GM19328 (cell line): ENCODE data around the gene LNPK.
"Not testable (repeated sequence)": the region's sequence is repeated elsewhere in the genome, so short reads cannot be mapped to it uniquely, and the experiment has no call there.

ENCODE experiments used
- ATAC-seq: cut with Tn5 transposase; IDR thresholded peaks from one replicate; pipeline ENCODE4 v1.9.1; 2021; ENCODE audit warnings: mild to moderate bottlenecking, moderate library complexity; ENCODE audit not compliant: unreplicated experiment

The LNPK gene

DNA sequence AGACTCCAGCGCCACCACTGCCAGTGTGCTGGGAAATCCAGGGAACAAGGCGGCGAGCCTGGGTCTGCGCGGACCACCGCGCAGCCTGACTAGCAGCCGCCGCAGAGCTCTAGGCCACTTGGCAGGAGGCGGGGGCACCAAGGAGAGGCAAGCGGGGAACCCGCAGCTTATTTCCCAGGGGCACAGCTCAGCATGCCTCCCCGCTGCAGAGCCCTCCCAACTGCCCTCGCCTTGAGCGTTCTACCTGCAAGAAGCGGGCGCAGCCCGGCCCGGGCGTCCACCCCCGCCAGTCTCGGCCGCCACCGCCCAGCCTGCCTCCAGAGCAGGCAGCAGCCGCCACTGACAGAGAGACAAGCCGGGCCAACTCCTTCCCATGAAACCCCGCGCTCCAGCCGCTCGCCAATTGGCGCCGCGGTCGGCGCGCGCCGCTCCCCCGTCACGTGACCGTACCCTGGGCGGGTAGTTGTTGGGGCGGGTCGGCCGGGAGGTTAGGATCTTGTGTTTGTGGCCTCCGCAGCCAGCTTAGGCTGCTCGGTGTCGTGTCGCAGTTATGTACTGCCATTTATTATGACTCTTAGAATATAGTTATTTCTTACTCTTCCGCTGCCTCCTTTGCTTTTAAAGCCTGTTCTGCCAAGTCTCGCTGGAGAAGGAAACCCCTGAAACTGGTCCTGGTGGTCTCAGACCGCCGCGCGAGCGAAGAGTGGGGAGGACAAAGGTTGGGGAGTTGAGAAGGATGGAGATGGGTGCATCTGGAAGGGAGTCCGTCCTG, at the start of gene LNPK:
LNPK (minus strand) TSS at position 352 of the 772 bp plus-strand sequence. CDS start 6,683 bp downstream, outside the sequence.
- peak; percentile 93 for ATAC-seq

DNA sequence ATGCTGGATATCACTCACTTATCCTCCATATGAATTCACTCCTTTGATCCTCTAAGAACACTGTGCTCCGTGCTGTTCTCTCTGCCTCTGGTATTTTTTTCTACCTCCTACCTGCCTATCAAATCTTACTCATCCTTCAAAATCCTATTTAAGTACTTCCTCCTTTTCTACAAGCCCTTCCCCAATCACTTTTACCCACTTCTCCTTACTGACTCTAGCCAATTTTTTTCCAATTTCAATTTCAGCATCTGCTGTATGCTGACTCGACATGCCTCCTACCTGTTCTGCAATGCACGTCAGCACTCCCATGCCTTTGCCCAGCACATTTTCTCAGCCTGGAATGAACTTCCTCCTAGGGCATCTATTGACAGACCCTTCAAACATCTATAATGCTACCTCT, 37.3 kb upstream of the LNPK start:
- no peak for ATAC-seq

GRCh38 chr2:176038694-176039093, 36.6 kb upstream of the LNPK start:
- ATAC-seq, result no peak

DNA sequence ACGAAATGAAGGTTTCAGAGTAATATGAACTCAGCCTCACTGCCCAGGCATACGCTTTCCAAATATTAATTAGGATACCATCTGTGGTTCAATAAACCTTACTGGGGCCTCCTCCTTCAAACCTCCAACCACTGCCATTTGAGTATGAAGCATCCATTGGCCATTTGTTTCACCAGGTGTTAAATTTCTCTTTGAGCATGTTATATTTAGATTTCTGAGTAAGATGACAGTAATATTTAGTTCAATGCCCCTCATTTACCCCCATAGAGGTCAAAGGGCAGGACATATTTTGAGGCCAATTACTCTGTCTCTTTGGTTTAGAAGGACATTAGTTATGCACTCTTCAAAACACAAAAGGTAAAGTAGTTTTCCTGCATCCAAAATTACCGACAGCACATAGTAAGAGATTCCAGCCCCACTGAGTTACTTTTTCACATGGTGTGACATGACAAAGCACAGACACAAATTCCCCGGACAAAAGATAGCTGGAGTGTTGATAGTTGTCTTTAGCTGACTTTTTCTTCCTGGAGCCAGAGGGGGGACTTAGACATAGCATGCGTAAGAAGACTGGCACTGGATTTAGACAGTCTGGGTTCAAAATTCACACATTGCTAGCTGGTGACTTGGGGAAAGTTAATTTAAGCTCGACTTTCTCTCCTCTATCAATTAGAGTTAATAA, 33.1 kb upstream of the LNPK start:
- ATAC-seq, result no peak

DNA sequence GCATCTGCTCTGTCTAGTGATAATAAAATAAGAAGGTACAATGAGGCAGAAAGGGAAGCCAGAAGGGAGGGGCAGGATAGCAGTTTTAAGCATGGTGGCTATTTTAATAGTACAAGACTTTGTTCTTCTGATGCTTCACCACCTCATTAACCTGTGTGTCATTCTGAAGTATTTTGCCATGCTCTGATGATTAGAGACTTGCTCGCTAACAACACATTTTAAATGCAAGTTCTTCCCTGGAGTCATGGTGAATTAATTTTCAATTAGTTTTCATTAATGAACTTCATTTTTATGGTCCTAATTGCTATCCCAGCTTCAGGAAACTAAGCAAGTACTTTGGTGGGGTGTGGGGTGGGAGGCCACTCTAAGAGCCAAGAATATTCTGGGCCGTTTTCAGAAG, 25.7 kb upstream of the LNPK start:
- ATAC-seq, result no peak

DNA sequence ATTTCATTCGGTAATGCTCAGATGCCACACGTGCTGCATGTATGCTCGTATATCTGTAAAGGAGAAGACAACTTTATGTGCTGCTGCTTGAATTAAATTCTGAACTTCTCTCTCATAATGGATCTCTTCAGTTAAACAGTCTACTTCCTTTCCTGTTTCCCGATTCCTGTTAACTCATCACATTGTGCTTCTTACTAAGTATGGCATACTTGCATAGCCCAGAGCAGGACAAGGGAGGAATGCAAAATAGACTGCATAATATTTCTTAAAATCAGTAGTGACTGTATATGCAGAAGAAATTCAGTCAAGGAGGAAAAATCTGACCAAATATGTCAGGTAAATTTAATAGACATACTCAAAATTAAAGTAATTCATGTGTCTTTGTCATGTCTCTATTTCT, 23.9 kb upstream of the LNPK start:
- no peak for ATAC-seq

DNA sequence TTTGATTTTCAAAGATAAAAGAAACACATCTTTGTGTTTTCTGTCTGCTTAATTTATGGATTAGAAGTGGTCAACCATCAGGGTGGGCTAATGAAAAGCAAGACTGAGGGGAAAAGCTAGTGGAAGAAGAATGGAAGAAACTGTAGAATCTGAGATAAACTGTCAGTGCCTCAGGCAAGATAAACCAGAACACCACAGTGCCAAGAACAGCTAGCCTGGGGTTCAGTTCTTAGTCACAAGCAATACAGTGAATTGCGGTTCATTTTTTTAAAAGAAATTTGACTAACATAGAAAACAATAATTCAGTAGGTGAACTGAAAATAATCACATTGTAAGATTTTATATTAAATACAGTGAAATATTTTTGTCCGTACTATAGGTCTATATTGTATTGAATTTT, 22.0 kb upstream of the LNPK start:
- ATAC-seq, result no peak

GRCh38 chr2:176022048-176022447, 20.0 kb upstream of the LNPK start:
- no peak for ATAC-seq

DNA sequence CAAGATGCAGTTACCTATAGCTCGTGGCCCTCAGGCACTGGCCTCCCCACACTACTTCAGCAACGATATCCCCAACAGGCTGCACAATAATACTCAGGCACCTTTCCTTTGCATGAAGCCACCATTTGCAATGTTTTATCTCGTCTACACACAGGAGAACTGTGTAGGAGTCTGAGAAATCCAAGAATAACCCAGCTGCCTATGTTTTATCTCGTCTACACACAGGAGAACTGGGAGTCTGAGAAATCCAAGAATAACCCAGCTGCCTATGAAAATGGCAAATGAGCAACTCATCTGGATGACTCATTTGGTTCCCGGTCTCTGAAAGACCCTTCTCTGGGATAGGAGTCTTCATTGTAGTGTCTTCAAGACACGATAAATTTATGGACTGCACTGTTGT, 18.3 kb upstream of the LNPK start:
- no peak for ATAC-seq

DNA sequence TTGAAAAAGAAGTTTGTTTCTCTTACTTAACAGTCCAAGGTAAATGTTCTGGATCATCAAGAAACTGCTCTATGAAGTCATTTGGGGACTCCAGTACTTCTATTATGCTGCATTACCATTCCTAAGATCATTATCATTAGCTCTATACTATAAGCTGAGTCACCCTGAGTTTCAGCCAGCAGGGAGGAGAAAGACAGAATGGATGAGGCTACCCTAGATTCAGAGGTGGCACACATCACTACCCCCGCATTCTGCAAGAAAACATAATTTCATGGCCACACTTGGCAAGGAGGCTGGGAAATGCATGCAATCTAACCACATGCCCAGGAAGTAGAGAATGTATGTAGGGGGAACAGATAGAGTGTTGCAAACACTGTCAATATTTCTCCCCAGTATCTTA, 16.6 kb upstream of the LNPK start:
- ATAC-seq, result no peak

DNA sequence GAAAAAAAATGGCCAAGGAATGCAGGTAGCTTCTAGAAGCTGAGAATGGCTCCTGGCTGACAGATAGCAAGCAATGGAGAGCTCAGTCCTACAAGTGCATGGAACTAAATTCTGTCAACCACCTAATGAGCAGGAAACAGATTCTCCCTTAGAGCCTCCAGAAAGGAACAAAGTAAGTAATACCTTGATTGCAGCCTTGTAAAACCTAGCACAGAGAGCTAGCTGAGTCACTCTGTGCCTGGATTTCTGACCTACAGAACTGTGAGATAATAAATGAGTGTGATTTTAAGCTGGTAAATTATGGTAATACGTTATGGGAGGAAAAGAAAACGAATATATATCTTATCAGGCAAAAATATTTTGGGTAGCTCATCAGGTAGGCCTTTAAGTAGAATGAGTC, 7.4 kb upstream of the LNPK start:
- ATAC-seq, result no peak

- ATAC-seq, result no peak
Measured at GRCh38 chr2:176004934-176005333, 2.9 kb upstream of the LNPK start.

DNA sequence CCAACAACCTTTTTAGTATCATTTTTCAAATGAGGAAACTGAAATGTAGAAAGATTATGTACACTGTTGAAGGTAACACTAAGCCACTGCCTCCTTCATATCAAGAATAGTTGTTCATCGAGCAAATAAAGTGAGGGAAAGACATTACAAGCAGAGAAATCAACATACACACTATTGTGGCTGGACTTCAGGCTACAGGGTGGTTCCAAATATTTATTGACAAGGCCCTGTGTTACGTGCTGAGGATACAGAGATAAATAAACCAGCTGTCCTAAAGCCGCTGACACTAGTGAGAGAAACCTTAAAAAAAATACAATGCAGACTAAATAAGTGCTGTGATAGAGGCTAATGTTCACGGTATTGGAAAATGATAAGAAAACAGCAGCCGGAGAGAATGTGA, 1.9 kb upstream of the LNPK start:
- no peak for ATAC-seq

DNA sequence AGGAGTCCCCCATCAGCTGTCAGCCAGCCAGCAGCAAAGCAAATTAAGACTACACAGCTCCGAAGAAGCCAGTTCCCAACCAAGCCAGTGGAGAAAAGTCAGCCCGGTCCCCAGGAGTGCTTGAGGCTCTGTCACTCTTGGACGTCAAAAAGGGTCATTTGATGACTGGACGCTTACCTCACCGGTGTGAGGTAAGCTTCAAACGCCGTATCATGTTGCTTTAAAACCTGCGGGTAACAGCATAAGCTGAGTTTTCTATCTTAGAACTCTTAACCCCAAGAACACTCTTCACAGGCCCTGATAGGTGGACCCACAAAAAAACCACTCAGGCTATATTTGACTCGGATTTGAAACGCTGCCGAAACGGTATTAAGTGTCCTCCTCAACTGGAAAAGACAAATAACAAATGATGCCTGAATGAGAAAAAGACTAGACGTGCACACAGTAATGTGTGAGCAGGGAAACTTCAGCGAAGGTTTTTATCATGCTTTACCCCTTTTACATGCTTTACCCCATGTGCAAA, 682 bp upstream of the LNPK start:
- ATAC-seq, result no peak

GRCh38 chr2:176001281-176001915, 669 bp downstream of the LNPK start:
- ATAC-seq, result peak; percentile 53

DNA sequence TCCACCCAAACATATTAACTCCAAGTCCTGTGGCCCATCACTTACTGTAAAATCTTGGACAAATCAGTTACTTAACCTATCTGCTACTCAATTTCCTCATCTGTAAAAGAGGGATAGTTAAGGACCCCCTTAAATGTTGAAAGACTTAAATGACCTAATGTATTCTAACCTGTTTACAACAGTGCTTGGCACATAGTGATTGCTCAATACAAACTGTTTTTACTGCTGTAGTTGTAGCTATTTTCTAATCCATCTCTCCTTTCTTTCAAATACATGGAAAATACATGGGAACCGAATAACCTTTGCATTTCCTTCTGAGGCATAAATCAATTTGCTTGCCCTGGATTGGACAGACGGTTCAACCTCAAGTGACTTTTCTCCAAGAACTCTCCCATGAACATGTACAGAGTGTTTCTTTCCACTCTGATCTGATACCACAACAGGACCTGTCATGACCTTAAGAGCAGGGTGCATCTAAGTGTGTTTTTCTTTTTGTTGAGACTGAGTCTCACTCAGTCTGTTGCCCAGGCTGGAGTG, 2.7 kb downstream of the LNPK start:
- ATAC-seq, result no peak

- no peak for ATAC-seq
Measured at GRCh38 chr2:175990099-175990498, 12.0 kb downstream of the LNPK start.

GRCh38 chr2:175987126-175987525, 14.9 kb downstream of the LNPK start:
- not testable (repeated sequence) for ATAC-seq

DNA sequence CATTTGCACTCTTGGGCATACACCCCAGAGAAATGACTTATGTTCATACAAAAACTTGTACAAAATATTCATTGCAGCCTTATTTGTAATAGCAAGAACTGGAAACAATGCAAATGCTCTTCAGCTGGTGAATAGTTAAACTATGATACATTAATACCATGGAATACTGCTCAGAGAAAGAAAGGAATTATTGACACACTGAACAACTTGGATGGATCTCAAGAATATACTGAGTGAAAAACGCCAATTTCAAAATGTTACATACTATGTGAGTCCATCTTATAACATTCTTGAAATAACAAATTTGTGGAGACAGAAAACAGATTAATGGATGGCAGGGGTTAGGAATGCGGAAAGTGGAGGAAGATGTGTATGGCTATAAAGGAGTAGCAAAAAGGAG, 17.2 kb downstream of the LNPK start:
- ATAC-seq, result no peak

- no peak for ATAC-seq
Measured at GRCh38 chr2:175981551-175981950, 20.5 kb downstream of the LNPK start.

- ATAC-seq, result no peak
Measured at GRCh38 chr2:175976391-175977157, 25.5 kb downstream of the LNPK start.
